GM23338 (cell line): ENCODE measurements around the gene KRT222. TPM values are rescaled to one million over a fixed set of nuclear protein-coding genes. Genes with fewer than 3 reads are reported as not detected.

Experiments used
- ATAC-seq: fragments of 200-7000 bp; cut with Tn5 transposase; 3 replicates; pipeline ENCODE4 v1.9.1; 2020
- DNase-seq: peaks from one replicate; pipeline ENCODE4 v3.0.0-alpha.2; 2015; ENCODE audit warnings: low spot score
- H2AFZ ChIP-seq: fragments of 200-600 bp; sonication (generic); 2 replicates; pipeline ENCODE4 v1.8.0; 2016; ENCODE audit warnings: antibody characterized with exemption, mild to moderate bottlenecking, moderate library complexity
- H3F3A ChIP-seq: fragments of 200-600 bp; sonication (generic); replicated peaks from 2 replicates; pipeline ENCODE4 v1.8.0; 2017; ENCODE audit warnings: antibody characterized with exemption, mixed run types, low read depth
- H3K27ac ChIP-seq: fragments of 200-600 bp; sonication (generic); 2 replicates; pipeline ENCODE4 v1.6.1; 2016; ENCODE audit warnings: low read depth
- H3K27me3 ChIP-seq: fragments of 200-600 bp; sonication (generic); 2 replicates; pipeline ENCODE4 v1.8.0; 2016; ENCODE audit warnings: mild to moderate bottlenecking, mixed run types, moderate library complexity; ENCODE audit not compliant: insufficient read depth
- H3K36me3 ChIP-seq: fragments of 200-600 bp; sonication (generic); 2 replicates; pipeline ENCODE4 v1.8.0; 2016; ENCODE audit warnings: mild to moderate bottlenecking; ENCODE audit not compliant: insufficient read depth
- H3K4me1 ChIP-seq: fragments of 200-600 bp; sonication (generic); 2 replicates; pipeline ENCODE4 v1.8.0; 2016; ENCODE audit warnings: mild to moderate bottlenecking, moderate library complexity; ENCODE audit not compliant: insufficient read depth
- H3K4me2 ChIP-seq: fragments of 200-600 bp; sonication (generic); 2 replicates; pipeline ENCODE4 v1.7.1; 2017; ENCODE audit warnings: mixed run types
- H3K4me3 ChIP-seq: fragments of 200-600 bp; sonication (generic); 2 replicates; pipeline ENCODE4 v1.6.1; 2016; ENCODE audit warnings: mixed run types
- H3K79me2 ChIP-seq: fragments of 200-600 bp; sonication (generic); replicated peaks from 2 replicates; pipeline ENCODE4 v1.8.0; 2017; ENCODE audit warnings: mild to moderate bottlenecking; ENCODE audit not compliant: insufficient read depth
- H3K9me2 ChIP-seq: fragments of 200-600 bp; sonication (generic); 2 replicates; pipeline ENCODE4 v1.8.0; 2017; ENCODE audit not compliant: insufficient read depth
- H4K20me1 ChIP-seq: fragments of 200-600 bp; sonication (generic); replicated peaks from 2 replicates; pipeline ENCODE4 v1.8.0; 2017; ENCODE audit warnings: mild to moderate bottlenecking; ENCODE audit not compliant: insufficient read depth
- H3K27ac Mint-ChIP-seq: 2 replicates; pipeline ENCODE4 v1.8.0; 2020; ENCODE audit warnings: inconsistent platforms, mild to moderate bottlenecking, moderate library complexity, mixed read lengths
- H3K27me3 Mint-ChIP-seq: 3 replicates; pipeline ENCODE4 v1.8.0; 2022; ENCODE audit warnings: low read depth, mild to moderate bottlenecking, moderate library complexity, mixed read lengths, inconsistent platforms; ENCODE audit not compliant: insufficient read depth, poor library complexity
- H3K36me3 Mint-ChIP-seq: 3 replicates; pipeline ENCODE4 v1.8.0; 2021; ENCODE audit warnings: low read depth, mild to moderate bottlenecking, inconsistent platforms, moderate library complexity, mixed read lengths
- H3K4me1 Mint-ChIP-seq: 3 replicates; pipeline ENCODE4 v1.8.0; 2020; ENCODE audit warnings: mild to moderate bottlenecking, inconsistent platforms, mixed read lengths
- H3K4me3 Mint-ChIP-seq: 3 replicates; pipeline ENCODE4 v1.8.0; 2021; ENCODE audit warnings: moderate library complexity, mild to moderate bottlenecking, inconsistent platforms, mixed read lengths
- H3K9me3 Mint-ChIP-seq: 3 replicates; pipeline ENCODE4 v1.8.0; 2020; ENCODE audit warnings: moderate library complexity, mild to moderate bottlenecking, inconsistent platforms, mixed read lengths
- CREB1 ChIP-seq: fragments of 250-450 bp; sonication (Bioruptor Pico); IDR thresholded peaks from 2 replicates; pipeline ENCODE4 v1.5.0; 2020; ENCODE audit warnings: low read depth, mild to moderate bottlenecking, moderate library complexity
- EZH2 ChIP-seq: fragments of 200-600 bp; sonication (generic); IDR thresholded peaks from one replicate; pipeline ENCODE4 v1.8.0; 2017; ENCODE audit warnings: antibody characterized with exemption, mild to moderate bottlenecking, low read depth; ENCODE audit not compliant: unreplicated experiment
- EZH2phosphoT487 ChIP-seq: fragments of 200-600 bp; sonication (generic); IDR thresholded peaks from one replicate; pipeline ENCODE4 v1.8.1; 2018; ENCODE audit warnings: antibody characterized with exemption; ENCODE audit not compliant: unreplicated experiment
- JUNB ChIP-seq: IDR thresholded peaks from one replicate; pipeline ENCODE4 v1.6.1; 2016; ENCODE audit warnings: antibody characterized with exemption; ENCODE audit not compliant: unreplicated experiment
- POLR2AphosphoS5 ChIP-seq: IDR thresholded peaks from 2 replicates; pipeline ENCODE4 v1.6.1; 2016; ENCODE audit warnings: antibody characterized with exemption, low read depth
- STAT1 ChIP-seq: IDR thresholded peaks from one replicate; pipeline ENCODE4 v1.6.1; 2016; ENCODE audit warnings: antibody characterized with exemption; ENCODE audit not compliant: unreplicated experiment
- ZNF114 ChIP-seq: fragments of 250-450 bp; sonication (Bioruptor Pico); IDR thresholded peaks from 2 replicates; pipeline ENCODE4 v1.5.0; 2020; ENCODE audit warnings: mild to moderate bottlenecking, moderate library complexity
- ZNF331 ChIP-seq: fragments of 250-450 bp; sonication (Bioruptor Pico); IDR thresholded peaks from 2 replicates; pipeline ENCODE4 v1.5.0; 2020; ENCODE audit warnings: low read depth, mild to moderate bottlenecking, moderate library complexity
- polyA plus RNA-seq: library from polyadenylated mRNA; unstranded; fragments of >200 nt; fragmentation: Nextera tagmentation; extraction: Ambion mirVana; gene quantifications from 2 replicates; pipeline ENCODE4 v1.2.1, GENCODE V29; 2016
- total RNA-seq: library from RNA; depleted of rRNA; stranded (reverse); fragments of >200 nt; shearing (Covaris generic); gene quantifications from 2 replicates; pipeline ENCODE4 v1.2.3, GENCODE V29; 2014
- TF ChIP-seq, protein P1 (sequence below), 2 experiments: fragments of 200-600 bp in 1 of 2; sonication (generic) in 1 of 2; conservative IDR thresholded peaks; 2 replicates each; pipeline versions ENCODE4 v1.5.1 to v1.6.1; 2016 to 2017; ENCODE audit warnings: antibody characterized with exemption in 2 of 2, low read depth in 2 of 2, mild to moderate bottlenecking in 2 of 2, moderate library complexity in 1 of 2
- TF ChIP-seq, protein P2 (sequence below): IDR thresholded peaks from one replicate; pipeline ENCODE4 v1.6.1; 2018; ENCODE audit warnings: antibody characterized with exemption; ENCODE audit not compliant: unreplicated experiment
- TF ChIP-seq, protein P3 (sequence below): fragments of 250-450 bp; sonication (Bioruptor Pico); IDR thresholded peaks from 2 replicates; pipeline ENCODE4 v1.5.0; 2020; ENCODE audit warnings: mild to moderate bottlenecking, moderate library complexity

The KRT222 gene
- total and polyA plus RNA-seq, 2 experiments from 2014 or later, result not detected

DNA sequence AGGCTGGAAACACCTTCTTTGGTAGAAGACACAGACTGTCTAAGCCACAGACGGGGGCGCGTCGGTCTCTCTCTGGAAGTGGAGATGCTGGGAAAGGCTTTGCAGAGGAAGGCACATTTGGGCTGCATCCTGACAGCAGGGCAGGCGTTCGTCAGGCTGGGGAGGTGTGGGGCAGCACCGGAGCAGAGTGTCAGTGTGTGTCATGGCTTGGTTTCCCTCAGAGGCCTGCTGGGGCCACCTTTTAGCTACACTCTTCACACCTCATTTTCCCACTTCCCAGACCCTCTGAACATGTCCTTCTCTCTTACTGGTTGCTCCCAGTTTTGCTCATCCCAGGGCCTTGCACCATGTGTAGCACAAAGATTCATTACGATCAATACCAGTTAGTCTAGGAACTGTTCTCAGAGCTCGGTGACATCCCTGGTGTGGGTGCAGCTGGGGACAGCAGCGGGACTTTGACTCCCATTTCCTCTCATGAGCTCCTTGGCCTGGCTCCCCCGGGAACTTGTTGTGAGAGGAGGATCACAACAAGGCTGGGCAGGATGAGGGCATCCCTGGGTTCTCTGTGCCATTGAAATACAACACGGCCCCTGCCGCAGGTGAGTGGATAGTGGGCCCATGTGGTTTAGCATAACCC, 50.4 kb downstream of the KRT222 start:
- Histone ChIP-seq H4K20me1 (no peaks in the 10 kb centered on the region), H3F3A (no peaks in the 10 kb centered on the region), H3K36me3 (no peaks in the 10 kb centered on the region), H2AFZ (no peak overlapping the region; the same call in 1 of the 2 replicates), H3K27me3 (no peaks in the 10 kb centered on the region), H3K4me1 (no peaks in the 10 kb centered on the region), H3K9me2 (no peaks in the 10 kb centered on the region), H3K4me3 (no peak overlapping the region), H3K4me2 (no peak overlapping the region), H3K27ac (no peak overlapping the region), H3K79me2 (no peaks in the 10 kb centered on the region)
- ATAC-seq (no peak), DNase-seq (no peak)
- no peak overlapping the region for H3K27ac Mint-ChIP-seq
- peaks cover 7% of the 10 kb centered on the region for H3K4me1 Mint-ChIP-seq
- peaks cover 8% of the 10 kb centered on the region for H3K27me3 Mint-ChIP-seq
- TF ChIP-seq STAT1, result no peak
- no peak for TF ChIP-seq ZNF331 (CRISPR knock-in tag)
- no peak for TF ChIP-seq ZNF114
- no peak for TF ChIP-seq CREB1 (CRISPR knock-in tag)
- TF ChIP-seq EZH2phosphoT487, result no peak
- TF ChIP-seq EZH2, result no peak
- TF ChIP-seq, protein P1, sequence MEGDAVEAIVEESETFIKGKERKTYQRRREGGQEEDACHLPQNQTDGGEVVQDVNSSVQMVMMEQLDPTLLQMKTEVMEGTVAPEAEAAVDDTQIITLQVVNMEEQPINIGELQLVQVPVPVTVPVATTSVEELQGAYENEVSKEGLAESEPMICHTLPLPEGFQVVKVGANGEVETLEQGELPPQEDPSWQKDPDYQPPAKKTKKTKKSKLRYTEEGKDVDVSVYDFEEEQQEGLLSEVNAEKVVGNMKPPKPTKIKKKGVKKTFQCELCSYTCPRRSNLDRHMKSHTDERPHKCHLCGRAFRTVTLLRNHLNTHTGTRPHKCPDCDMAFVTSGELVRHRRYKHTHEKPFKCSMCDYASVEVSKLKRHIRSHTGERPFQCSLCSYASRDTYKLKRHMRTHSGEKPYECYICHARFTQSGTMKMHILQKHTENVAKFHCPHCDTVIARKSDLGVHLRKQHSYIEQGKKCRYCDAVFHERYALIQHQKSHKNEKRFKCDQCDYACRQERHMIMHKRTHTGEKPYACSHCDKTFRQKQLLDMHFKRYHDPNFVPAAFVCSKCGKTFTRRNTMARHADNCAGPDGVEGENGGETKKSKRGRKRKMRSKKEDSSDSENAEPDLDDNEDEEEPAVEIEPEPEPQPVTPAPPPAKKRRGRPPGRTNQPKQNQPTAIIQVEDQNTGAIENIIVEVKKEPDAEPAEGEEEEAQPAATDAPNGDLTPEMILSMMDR (conservative IDR thresholded peaks at IDR 0.05; ENCODE audit: low read depth in 2 of 2), result no peak
- TF ChIP-seq POLR2AphosphoS5, result no peak
- TF ChIP-seq, protein P2, sequence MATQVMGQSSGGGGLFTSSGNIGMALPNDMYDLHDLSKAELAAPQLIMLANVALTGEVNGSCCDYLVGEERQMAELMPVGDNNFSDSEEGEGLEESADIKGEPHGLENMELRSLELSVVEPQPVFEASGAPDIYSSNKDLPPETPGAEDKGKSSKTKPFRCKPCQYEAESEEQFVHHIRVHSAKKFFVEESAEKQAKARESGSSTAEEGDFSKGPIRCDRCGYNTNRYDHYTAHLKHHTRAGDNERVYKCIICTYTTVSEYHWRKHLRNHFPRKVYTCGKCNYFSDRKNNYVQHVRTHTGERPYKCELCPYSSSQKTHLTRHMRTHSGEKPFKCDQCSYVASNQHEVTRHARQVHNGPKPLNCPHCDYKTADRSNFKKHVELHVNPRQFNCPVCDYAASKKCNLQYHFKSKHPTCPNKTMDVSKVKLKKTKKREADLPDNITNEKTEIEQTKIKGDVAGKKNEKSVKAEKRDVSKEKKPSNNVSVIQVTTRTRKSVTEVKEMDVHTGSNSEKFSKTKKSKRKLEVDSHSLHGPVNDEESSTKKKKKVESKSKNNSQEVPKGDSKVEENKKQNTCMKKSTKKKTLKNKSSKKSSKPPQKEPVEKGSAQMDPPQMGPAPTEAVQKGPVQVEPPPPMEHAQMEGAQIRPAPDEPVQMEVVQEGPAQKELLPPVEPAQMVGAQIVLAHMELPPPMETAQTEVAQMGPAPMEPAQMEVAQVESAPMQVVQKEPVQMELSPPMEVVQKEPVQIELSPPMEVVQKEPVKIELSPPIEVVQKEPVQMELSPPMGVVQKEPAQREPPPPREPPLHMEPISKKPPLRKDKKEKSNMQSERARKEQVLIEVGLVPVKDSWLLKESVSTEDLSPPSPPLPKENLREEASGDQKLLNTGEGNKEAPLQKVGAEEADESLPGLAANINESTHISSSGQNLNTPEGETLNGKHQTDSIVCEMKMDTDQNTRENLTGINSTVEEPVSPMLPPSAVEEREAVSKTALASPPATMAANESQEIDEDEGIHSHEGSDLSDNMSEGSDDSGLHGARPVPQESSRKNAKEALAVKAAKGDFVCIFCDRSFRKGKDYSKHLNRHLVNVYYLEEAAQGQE, result no peak
- TF ChIP-seq JUNB, result no peak
- TF ChIP-seq, protein P3, sequence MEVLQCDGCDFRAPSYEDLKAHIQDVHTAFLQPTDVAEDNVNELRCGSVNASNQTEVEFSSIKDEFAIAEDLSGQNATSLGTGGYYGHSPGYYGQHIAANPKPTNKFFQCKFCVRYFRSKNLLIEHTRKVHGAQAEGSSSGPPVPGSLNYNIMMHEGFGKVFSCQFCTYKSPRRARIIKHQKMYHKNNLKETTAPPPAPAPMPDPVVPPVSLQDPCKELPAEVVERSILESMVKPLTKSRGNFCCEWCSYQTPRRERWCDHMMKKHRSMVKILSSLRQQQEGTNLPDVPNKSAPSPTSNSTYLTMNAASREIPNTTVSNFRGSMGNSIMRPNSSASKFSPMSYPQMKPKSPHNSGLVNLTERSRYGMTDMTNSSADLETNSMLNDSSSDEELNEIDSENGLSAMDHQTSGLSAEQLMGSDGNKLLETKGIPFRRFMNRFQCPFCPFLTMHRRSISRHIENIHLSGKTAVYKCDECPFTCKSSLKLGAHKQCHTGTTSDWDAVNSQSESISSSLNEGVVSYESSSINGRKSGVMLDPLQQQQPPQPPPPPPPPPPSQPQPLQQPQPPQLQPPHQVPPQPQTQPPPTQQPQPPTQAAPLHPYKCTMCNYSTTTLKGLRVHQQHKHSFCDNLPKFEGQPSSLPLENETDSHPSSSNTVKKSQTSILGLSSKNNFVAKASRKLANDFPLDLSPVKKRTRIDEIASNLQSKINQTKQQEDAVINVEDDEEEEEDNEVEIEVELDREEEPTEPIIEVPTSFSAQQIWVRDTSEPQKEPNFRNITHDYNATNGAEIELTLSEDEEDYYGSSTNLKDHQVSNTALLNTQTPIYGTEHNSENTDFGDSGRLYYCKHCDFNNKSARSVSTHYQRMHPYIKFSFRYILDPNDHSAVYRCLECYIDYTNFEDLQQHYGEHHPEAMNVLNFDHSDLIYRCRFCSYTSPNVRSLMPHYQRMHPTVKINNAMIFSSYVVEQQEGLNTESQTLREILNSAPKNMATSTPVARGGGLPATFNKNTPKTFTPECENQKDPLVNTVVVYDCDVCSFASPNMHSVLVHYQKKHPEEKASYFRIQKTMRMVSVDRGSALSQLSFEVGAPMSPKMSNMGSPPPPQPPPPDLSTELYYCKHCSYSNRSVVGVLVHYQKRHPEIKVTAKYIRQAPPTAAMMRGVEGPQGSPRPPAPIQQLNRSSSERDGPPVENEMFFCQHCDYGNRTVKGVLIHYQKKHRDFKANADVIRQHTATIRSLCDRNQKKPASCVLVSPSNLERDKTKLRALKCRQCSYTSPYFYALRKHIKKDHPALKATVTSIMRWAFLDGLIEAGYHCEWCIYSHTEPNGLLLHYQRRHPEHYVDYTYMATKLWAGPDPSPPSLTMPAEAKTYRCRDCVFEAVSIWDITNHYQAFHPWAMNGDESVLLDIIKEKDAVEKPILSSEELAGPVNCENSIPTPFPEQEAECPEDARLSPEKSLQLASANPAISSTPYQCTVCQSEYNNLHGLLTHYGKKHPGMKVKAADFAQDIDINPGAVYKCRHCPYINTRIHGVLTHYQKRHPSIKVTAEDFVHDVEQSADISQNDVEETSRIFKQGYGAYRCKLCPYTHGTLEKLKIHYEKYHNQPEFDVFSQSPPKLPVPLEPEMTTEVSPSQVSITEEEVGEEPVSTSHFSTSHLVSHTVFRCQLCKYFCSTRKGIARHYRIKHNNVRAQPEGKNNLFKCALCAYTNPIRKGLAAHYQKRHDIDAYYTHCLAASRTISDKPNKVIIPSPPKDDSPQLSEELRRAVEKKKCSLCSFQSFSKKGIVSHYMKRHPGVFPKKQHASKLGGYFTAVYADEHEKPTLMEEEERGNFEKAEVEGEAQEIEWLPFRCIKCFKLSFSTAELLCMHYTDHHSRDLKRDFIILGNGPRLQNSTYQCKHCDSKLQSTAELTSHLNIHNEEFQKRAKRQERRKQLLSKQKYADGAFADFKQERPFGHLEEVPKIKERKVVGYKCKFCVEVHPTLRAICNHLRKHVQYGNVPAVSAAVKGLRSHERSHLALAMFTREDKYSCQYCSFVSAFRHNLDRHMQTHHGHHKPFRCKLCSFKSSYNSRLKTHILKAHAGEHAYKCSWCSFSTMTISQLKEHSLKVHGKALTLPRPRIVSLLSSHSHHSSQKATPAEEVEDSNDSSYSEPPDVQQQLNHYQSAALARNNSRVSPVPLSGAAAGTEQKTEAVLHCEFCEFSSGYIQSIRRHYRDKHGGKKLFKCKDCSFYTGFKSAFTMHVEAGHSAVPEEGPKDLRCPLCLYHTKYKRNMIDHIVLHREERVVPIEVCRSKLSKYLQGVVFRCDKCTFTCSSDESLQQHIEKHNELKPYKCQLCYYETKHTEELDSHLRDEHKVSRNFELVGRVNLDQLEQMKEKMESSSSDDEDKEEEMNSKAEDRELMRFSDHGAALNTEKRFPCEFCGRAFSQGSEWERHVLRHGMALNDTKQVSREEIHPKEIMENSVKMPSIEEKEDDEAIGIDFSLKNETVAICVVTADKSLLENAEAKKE (CRISPR knock-in tag), result no peak
- H3K9me3 Mint-ChIP-seq, result no peaks in the 10 kb centered on the region
- H3K36me3 Mint-ChIP-seq, result no peaks in the 10 kb centered on the region
- no peak overlapping the region for H3K4me3 Mint-ChIP-seq
